DMS79 treated with DMSO at 0.1 percent for 48 hours (cell line): ENCODE measurements around the gene EXOC7.

Experiments
- DNase-seq: peaks from one replicate; lab custom pipeline; 2025; lab: John Stamatoyannopoulos, UW

Gene EXOC7

GRCh38 chr17:76103274-76104139 is at the start of gene EXOC7:
Gene EXOC7 (minus strand): TSS chr17:76103787. CDS start chr17:76103692, 95 bp downstream.
- DNase-seq: peak; percentile 85

- DNase-seq: no peak
Measured at GRCh38 chr17:76153202-76153601, 49.6 kb upstream of the EXOC7 start.

- no peak for DNase-seq
Measured at GRCh38 chr17:76152591-76152990, 49.0 kb upstream of the EXOC7 start.

GRCh38 chr17:76151896-76152454 is 48.4 kb upstream of the EXOC7 start:
- DNase-seq: no peak

- DNase-seq: no peak
Measured at GRCh38 chr17:76150712-76151622, 47.4 kb upstream of the EXOC7 start.

GRCh38 chr17:76149214-76149613 is 45.6 kb upstream of the EXOC7 start:
- DNase-seq: no peak

- no peak for DNase-seq
Measured at GRCh38 chr17:76148015-76148326, 44.4 kb upstream of the EXOC7 start.

- DNase-seq: peak; percentile 34
Measured at GRCh38 chr17:76147211-76148014, 43.8 kb upstream of the EXOC7 start.

- DNase-seq: no peak
Measured at GRCh38 chr17:76146053-76146851, 42.7 kb upstream of the EXOC7 start.

- DNase-seq: no peak
Measured at GRCh38 chr17:76145231-76146052, 41.9 kb upstream of the EXOC7 start.

- no peak for DNase-seq
Measured at GRCh38 chr17:76142585-76143041, 39.0 kb upstream of the EXOC7 start.

GRCh38 chr17:76142039-76142584 is 38.5 kb upstream of the EXOC7 start:
- DNase-seq: no peak

GRCh38 chr17:76141212-76142038 is 37.8 kb upstream of the EXOC7 start, which contains the start of gene FOXJ1:
Gene FOXJ1 (minus strand): TSS chr17:76141245. CDS start chr17:76140395, 850 bp downstream.
- DNase-seq: peak; percentile 79

- DNase-seq: no peak
Measured at GRCh38 chr17:76140661-76141211, 37.1 kb upstream of the EXOC7 start.

GRCh38 chr17:76139801-76140660 is 36.4 kb upstream of the EXOC7 start:
- no peak for DNase-seq

GRCh38 chr17:76138896-76139752 is 35.5 kb upstream of the EXOC7 start:
- no peak for DNase-seq
